Right hindlimb (tissue), 1 donor: Measurements from ENCODE around the gene MAGI1.

Experiments used
- DNase-seq: peaks from one replicate; pipeline ENCODE4 v3.0.0-alpha.2; 2018

MAGI1 gene

GRCh38 chr3:65443739-65444446, 594.8 kb downstream of the MAGI1 start:
- no peak for DNase-seq

GRCh38 chr3:65439641-65440284, 599.0 kb downstream of the MAGI1 start:
- peak; percentile 77 for DNase-seq

GRCh38 chr3:65438612-65439011, 600.1 kb downstream of the MAGI1 start:
- DNase-seq: no peak

- no peak for DNase-seq
Measured at GRCh38 chr3:65438096-65438495, 600.6 kb downstream of the MAGI1 start.

GRCh38 chr3:65436580-65436979, 602.1 kb downstream of the MAGI1 start:
- DNase-seq: no peak

- no peak for DNase-seq
Measured at GRCh38 chr3:65433480-65433879, 605.2 kb downstream of the MAGI1 start.

- DNase-seq: no peak
Measured at GRCh38 chr3:65432388-65433003, 606.2 kb downstream of the MAGI1 start.

GRCh38 chr3:65425880-65426279, 612.8 kb downstream of the MAGI1 start:
- DNase-seq: no peak

- DNase-seq: no peak
Measured at GRCh38 chr3:65422154-65422553, 616.6 kb downstream of the MAGI1 start.

- no peak for DNase-seq
Measured at GRCh38 chr3:65419233-65419632, 619.5 kb downstream of the MAGI1 start.

GRCh38 chr3:65413891-65414290, 624.8 kb downstream of the MAGI1 start:
- DNase-seq: no peak

GRCh38 chr3:65412588-65412987, 626.1 kb downstream of the MAGI1 start:
- peak; percentile 45 for DNase-seq

GRCh38 chr3:65411367-65411766, 627.4 kb downstream of the MAGI1 start:
- no peak for DNase-seq

- no peak for DNase-seq
Measured at GRCh38 chr3:65409176-65409569, 629.5 kb downstream of the MAGI1 start.

GRCh38 chr3:65408531-65409175, 630.1 kb downstream of the MAGI1 start:
- no peak for DNase-seq

GRCh38 chr3:65406470-65406869, 632.2 kb downstream of the MAGI1 start:
- no peak for DNase-seq

- peak; percentile 27 for DNase-seq
Measured at GRCh38 chr3:65402597-65402996, 636.1 kb downstream of the MAGI1 start.

GRCh38 chr3:65401359-65402305, 637.1 kb downstream of the MAGI1 start:
- DNase-seq: peak; percentile 35

GRCh38 chr3:65400899-65401298, 637.8 kb downstream of the MAGI1 start:
- DNase-seq: no peak

GRCh38 chr3:65398953-65399352, 639.8 kb downstream of the MAGI1 start:
- no peak for DNase-seq

GRCh38 chr3:65396078-65396477, 642.6 kb downstream of the MAGI1 start:
- no peak for DNase-seq

GRCh38 chr3:65391068-65391467, 647.6 kb downstream of the MAGI1 start:
- no peak for DNase-seq

- no peak for DNase-seq
Measured at GRCh38 chr3:65385805-65386204, 652.9 kb downstream of the MAGI1 start.
